IMR-90 (cell line): Measurements from ENCODE around the gene CMTM6. TPM values are rescaled to one million over a fixed set of nuclear protein-coding genes. Genes with fewer than 3 reads are reported as not detected.
A peak's percentile ranks its signal among the peaks of the same experiment; 100 is the strongest.

Experiments used
- ATAC-seq: fragments of 200-7000 bp; cut with Tn5 transposase; 2 replicates; pipeline ENCODE4 v1.9.1; 2020; ENCODE audit warnings: low read depth, mild to moderate bottlenecking, moderate library complexity
- BruUV-seq: library from RNA; stranded (reverse); fragments of 400-500 nt; replicated peaks from 2 replicates; lab custom pipeline; 2021; lab: Mats Ljungman, UMichigan
- CTCF ChIA-PET: fragments of 300-600 bp; formaldehyde crosslinking; extraction: SDS; loops from one replicate; lab custom pipeline; 2021; ENCODE audit warnings: antibody characterized with exemption; lab: Yijun Ruan, JAX
- POLR2A ChIA-PET: fragments of 300-600 bp; sonication (Branson Sonifier 250); formaldehyde crosslinking; loops from one replicate; lab custom pipeline; 2022; ENCODE audit warnings: antibody characterized with exemption; ENCODE audit not compliant: unreplicated experiment; lab: Charles Lee
- DNase-seq: peaks from one replicate; pipeline ENCODE4 v3.0.0; 2013
- H2AFZ ChIP-seq: replicated peaks from 2 replicates; pipeline ENCODE3; 2013; ENCODE audit warnings: low read length, mild to moderate bottlenecking; ENCODE audit not compliant: poor library complexity
- H2AK5ac ChIP-seq: 2 replicates; pipeline ENCODE4 v1.6.1; 2013; ENCODE audit warnings: low read depth, low read length, inconsistent platforms
- H2AK9ac ChIP-seq: replicated peaks from 2 replicates; pipeline ENCODE3; 2013; ENCODE audit warnings: mild to moderate bottlenecking, low read depth, low read length, moderate library complexity; ENCODE audit not compliant: poor library complexity
- H2BK120ac ChIP-seq: 2 replicates; pipeline ENCODE4 v1.6.1; 2013; ENCODE audit warnings: low read depth, low read length, inconsistent platforms
- H2BK15ac ChIP-seq: 3 replicates; pipeline ENCODE4 v1.6.1; 2013; ENCODE audit warnings: low read depth, low read length, inconsistent platforms
- H2BK20ac ChIP-seq: 2 replicates; pipeline ENCODE4 v1.6.1; 2013; ENCODE audit warnings: low read depth, mild to moderate bottlenecking, inconsistent platforms, low read length, moderate library complexity
- H2BK5ac ChIP-seq: 2 replicates; pipeline ENCODE4 v1.6.1; 2013; ENCODE audit warnings: mild to moderate bottlenecking, low read depth, low read length, inconsistent platforms; ENCODE audit not compliant: poor library complexity, severe bottlenecking
- H3K14ac ChIP-seq: replicated peaks from 2 replicates; pipeline ENCODE4 v1.6.1; 2013; ENCODE audit warnings: low read depth, low read length, inconsistent platforms
- H3K18ac ChIP-seq: 2 replicates; pipeline ENCODE4 v1.6.1; 2013; ENCODE audit warnings: low read depth, low read length, control low read depth
- H3K23ac ChIP-seq: 2 replicates; pipeline ENCODE4 v1.6.1; 2013; ENCODE audit warnings: low read depth, low read length, inconsistent platforms
- H3K27ac ChIP-seq: 2 replicates; pipeline ENCODE4 v1.5.1; 2013; ENCODE audit warnings: mild to moderate bottlenecking, control low read depth, low read length; ENCODE audit not compliant: insufficient read depth
- H3K27me3 ChIP-seq: 2 replicates; pipeline ENCODE4 v1.6.1; 2013; ENCODE audit warnings: low read length; ENCODE audit not compliant: control insufficient read depth, insufficient read depth
- H3K36me3 ChIP-seq: 2 replicates; pipeline ENCODE4 v1.6.1; 2013; ENCODE audit warnings: low read length, mixed read lengths; ENCODE audit not compliant: control insufficient read depth, insufficient read depth
- H3K4ac ChIP-seq: 2 replicates; pipeline ENCODE4 v1.6.1; 2013; ENCODE audit warnings: low read depth, low read length, inconsistent platforms
- H3K4me1 ChIP-seq: 2 replicates; pipeline ENCODE4 v1.6.1; 2013; ENCODE audit warnings: low read length, mixed read lengths; ENCODE audit not compliant: control insufficient read depth, insufficient read depth
- H3K4me2 ChIP-seq: 2 replicates; pipeline ENCODE4 v1.6.1; 2013; ENCODE audit warnings: low read depth, mild to moderate bottlenecking, control low read depth, low read length, moderate library complexity
- H3K4me3 ChIP-seq: 2 replicates; pipeline ENCODE4 v1.5.1; 2013; ENCODE audit warnings: low read depth, mild to moderate bottlenecking, control low read depth, low read length, moderate library complexity; ENCODE audit not compliant: insufficient read depth
- H3K56ac ChIP-seq: 2 replicates; pipeline ENCODE4 v1.6.1; 2013; ENCODE audit warnings: low read length, inconsistent platforms; ENCODE audit not compliant: insufficient read depth; ENCODE audit errors: extremely low read depth
- H3K79me1 ChIP-seq, 2 experiments: 2 replicates each; pipeline ENCODE4 v1.6.1; 2013; ENCODE audit warnings: low read length in 2 of 2, inconsistent platforms in 1 of 2, low read depth in 1 of 2
- H3K9ac ChIP-seq: 2 replicates; pipeline ENCODE4 v1.6.1; 2013; ENCODE audit warnings: low read depth, low read length, control low read depth
- H3K9me1 ChIP-seq: 2 replicates; pipeline ENCODE4 v1.6.1; 2013; ENCODE audit warnings: low read length, inconsistent platforms; ENCODE audit not compliant: insufficient read depth
- H3K9me3 ChIP-seq: 2 replicates; pipeline ENCODE4 v1.6.1; 2013; ENCODE audit warnings: low read length; ENCODE audit not compliant: control insufficient read depth, insufficient read depth
- H4K20me1 ChIP-seq: 2 replicates; pipeline ENCODE4 v1.6.1; 2013; ENCODE audit warnings: low read length, inconsistent platforms; ENCODE audit not compliant: insufficient read depth
- H4K5ac ChIP-seq: 2 replicates; pipeline ENCODE4 v1.6.1; 2013; ENCODE audit warnings: mild to moderate bottlenecking, low read depth, low read length, control low read depth
- H4K8ac ChIP-seq, 2 experiments: 2 replicates each; pipeline ENCODE4 v1.6.1; 2013; ENCODE audit warnings: low read depth in 2 of 2, low read length in 2 of 2, control low read depth in 1 of 2, inconsistent platforms in 1 of 2
- H4K91ac ChIP-seq: 2 replicates; pipeline ENCODE4 v1.6.1; 2013; ENCODE audit warnings: low read depth, low read length, inconsistent platforms; ENCODE audit not compliant: insufficient read depth
- BHLHE40 ChIP-seq: fragments of 150-350 bp; IDR thresholded peaks from 2 replicates; pipeline ENCODE4 v1.6.1; 2016; ENCODE audit warnings: mild to moderate bottlenecking, low read depth, low read length
- CEBPB ChIP-seq: IDR thresholded peaks from 2 replicates; pipeline ENCODE4 v1.6.1; 2012; ENCODE audit warnings: low read depth, low read length, improper control_type of control experiment
- CHD1 ChIP-seq: IDR thresholded peaks from 2 replicates; pipeline ENCODE4 v1.6.1; 2012; ENCODE audit warnings: low read depth, low read length, improper control_type of control experiment
- MAFK ChIP-seq: IDR thresholded peaks from 2 replicates; pipeline ENCODE4 v1.6.1; 2012; ENCODE audit warnings: low read depth, low read length, improper control_type of control experiment
- MXI1 ChIP-seq: IDR thresholded peaks from 2 replicates; pipeline ENCODE4 v1.6.1; 2012; ENCODE audit warnings: low read depth, mild to moderate bottlenecking, low read length, moderate library complexity, borderline replicate concordance
- RAD21 ChIP-seq: IDR thresholded peaks from 2 replicates; pipeline ENCODE4 v1.6.1; 2012; ENCODE audit warnings: low read length, improper control_type of control experiment
- RCOR1 ChIP-seq: IDR thresholded peaks from 2 replicates; pipeline ENCODE4 v1.6.1; 2012; ENCODE audit warnings: mild to moderate bottlenecking, low read length, improper control_type of control experiment; ENCODE audit not compliant: insufficient replicate concordance
- RFX5 ChIP-seq: IDR thresholded peaks from 2 replicates; pipeline ENCODE4 v1.8.0; 2012; ENCODE audit warnings: low read depth, mild to moderate bottlenecking, low read length, moderate library complexity
- SMC3 ChIP-seq: fragments of 150-350 bp; IDR thresholded peaks from 2 replicates; pipeline ENCODE4 v1.6.1; 2016; ENCODE audit warnings: low read depth, mild to moderate bottlenecking, antibody characterized with exemption, low read length, moderate library complexity
- USF2 ChIP-seq: fragments of 150-350 bp; IDR thresholded peaks from 2 replicates; pipeline ENCODE4 v1.6.1; 2017; ENCODE audit warnings: mild to moderate bottlenecking, antibody characterized with exemption, low read length, low read depth
- WGBS, 2 experiments: methylation state at CpG; one replicate each; pipeline versions ENCODE4 v1.1.5 to v1.1.7; 2013; ENCODE audit warnings: missing lambda C conversion rate in 2 of 2; ENCODE audit not compliant: insufficient read length in 1 of 2; ENCODE audit errors: extremely low coverage in 2 of 2; 5-methylcytosine and 5-hydroxymethylcytosine counted together
- dilution Hi-C: fragments of 300-500 bp; cut with HindIII; formaldehyde crosslinking; loops from one replicate; pipeline ENCODE4 v1.14.3; 2018; ENCODE audit warnings: low sequenced_read_pairs; ENCODE audit not compliant: unreplicated experiment
- in situ Hi-C: fragments of 300-500 bp; cut with MboI; formaldehyde crosslinking; loops from 3 replicates; pipeline ENCODE4 v1.14.3; 2019; ENCODE audit warnings: low sequenced_read_pairs, inconsistent platforms, mixed read lengths
- intact Hi-C: fragments of 100-400 bp; cut with micrococcal nuclease; formaldehyde crosslinking; loops from 2 replicates; pipeline ENCODE4 v1.10.0; 2022
- polyA plus RNA-seq, 3 experiments: library from polyadenylated mRNA; depleted of rRNA; stranded (reverse); fragments of >200 nt; gene quantifications; 2 replicates each; pipeline ENCODE4 v1.2.3, GENCODE V29; 2012; ENCODE audit warnings: low replicate concordance in 1 of 3
- total RNA-seq: library from RNA; depleted of rRNA; stranded (reverse); fragments of >200 nt; gene quantifications from 2 replicates; pipeline ENCODE4 v1.2.3, GENCODE V29; 2012
- TF ChIP-seq, protein P1 (sequence below): fragments of 150-350 bp; IDR thresholded peaks from 2 replicates; pipeline ENCODE4 v1.6.1; 2016; ENCODE audit warnings: low read depth, mild to moderate bottlenecking, low read length, moderate library complexity, borderline replicate concordance
- TF ChIP-seq, protein P2 (sequence below): conservative IDR thresholded peaks from 2 replicates; pipeline ENCODE4 v1.5.1; 2012; ENCODE audit warnings: mild to moderate bottlenecking, low read depth, low read length, improper control_type of control experiment

CMTM6 gene
- total and polyA plus RNA-seq, 2 of the 4 experiments (the other 2 are of a cell fraction), result 29.4 to 36.6 TPM

DNA sequence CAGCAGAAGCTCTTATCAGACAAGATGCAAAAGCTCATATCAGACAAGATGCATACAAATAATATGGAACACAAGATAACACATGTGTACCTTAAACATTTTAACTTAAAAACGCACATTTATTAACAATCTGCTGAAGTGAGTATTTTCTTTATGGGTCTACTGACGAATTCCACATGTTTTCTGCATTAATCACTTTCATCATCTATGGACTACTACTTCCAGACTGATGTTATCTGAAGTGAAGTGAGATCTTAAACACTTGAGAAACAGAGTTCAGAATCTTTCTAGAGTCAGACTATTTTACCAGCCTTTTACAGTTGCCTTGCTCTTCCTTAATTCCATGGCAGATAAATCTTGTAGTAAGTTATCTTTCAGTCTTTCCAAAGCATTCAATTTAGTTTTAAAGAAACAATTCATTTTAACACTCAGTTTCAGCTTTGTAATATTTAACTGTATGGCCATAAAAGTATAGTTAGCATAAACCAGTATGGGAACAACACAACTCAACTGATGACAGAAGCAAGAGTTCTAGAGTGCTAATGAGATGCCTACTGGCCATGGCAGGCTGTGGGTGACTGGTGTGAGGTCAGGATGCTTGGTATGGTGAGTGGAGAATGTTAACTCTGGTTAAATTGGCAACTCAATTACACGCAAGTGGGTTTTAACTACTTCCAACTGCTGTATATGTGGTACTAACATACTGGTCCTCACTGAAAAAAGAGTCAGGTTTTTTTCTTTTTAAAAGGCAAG, 9.8 kb downstream of the CMTM6 start:
- Histone ChIP-seq H3K4me1 (peaks cover 9% of the 10 kb centered on the region), H2BK15ac (no peak overlapping the region), H2BK120ac (no peak overlapping the region), H2BK5ac (no peak overlapping the region), H3K9me1 (peaks cover 15% of the 10 kb centered on the region), H3K79me1 (peaks cover 35 to 53% of the 10 kb centered on the region in 2 experiments), H3K18ac (peak overlapping the region; percentile 34; the same call in 1 of the 2 replicates), H4K91ac (no peak overlapping the region), H4K8ac (no peak overlapping the region), H4K20me1 (peaks cover 30% of the 10 kb centered on the region), H3K14ac (peak overlapping the region; percentile 54; the same call in 1 of the 2 replicates), H3K27ac (no peak overlapping the region), H3K56ac (no peak overlapping the region), H4K5ac (no peak overlapping the region), H3K23ac (0 out of 2 replicates have a peak overlapping the region, but pooled peaks have one; percentile 45), H2AFZ (no peak overlapping the region), H3K4me2 (peak overlapping the region; percentile 38; the same call in 1 of the 2 replicates), H3K27me3 (no peaks in the 10 kb centered on the region), H3K9ac (no peak overlapping the region), H3K4ac (no peak overlapping the region; the same call in 1 of the 2 replicates), H3K36me3 (0 out of 2 replicates have a peak, but pooled peaks cover 3% of the 10 kb centered on the region), H3K9me3 (no peaks in the 10 kb centered on the region), H2AK9ac (no peak overlapping the region), H3K4me3 (no peak overlapping the region), H2AK5ac (no peak overlapping the region), H2BK20ac (no peak overlapping the region)
- DNase-seq (peak; percentile 46), ATAC-seq (peak; percentile 59)
- intact Hi-C loops, result loop anchor here (1.0 kb wide), 1 partner anchor 8 kb away; no protein-coding TSS in a partner anchor
- TF ChIP-seq BHLHE40, result no peak
- TF ChIP-seq, protein P1, sequence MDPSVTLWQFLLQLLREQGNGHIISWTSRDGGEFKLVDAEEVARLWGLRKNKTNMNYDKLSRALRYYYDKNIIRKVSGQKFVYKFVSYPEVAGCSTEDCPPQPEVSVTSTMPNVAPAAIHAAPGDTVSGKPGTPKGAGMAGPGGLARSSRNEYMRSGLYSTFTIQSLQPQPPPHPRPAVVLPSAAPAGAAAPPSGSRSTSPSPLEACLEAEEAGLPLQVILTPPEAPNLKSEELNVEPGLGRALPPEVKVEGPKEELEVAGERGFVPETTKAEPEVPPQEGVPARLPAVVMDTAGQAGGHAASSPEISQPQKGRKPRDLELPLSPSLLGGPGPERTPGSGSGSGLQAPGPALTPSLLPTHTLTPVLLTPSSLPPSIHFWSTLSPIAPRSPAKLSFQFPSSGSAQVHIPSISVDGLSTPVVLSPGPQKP, result no peak
- TF ChIP-seq MAFK, result no peak
- no peak for TF ChIP-seq SMC3
- TF ChIP-seq, protein P2, sequence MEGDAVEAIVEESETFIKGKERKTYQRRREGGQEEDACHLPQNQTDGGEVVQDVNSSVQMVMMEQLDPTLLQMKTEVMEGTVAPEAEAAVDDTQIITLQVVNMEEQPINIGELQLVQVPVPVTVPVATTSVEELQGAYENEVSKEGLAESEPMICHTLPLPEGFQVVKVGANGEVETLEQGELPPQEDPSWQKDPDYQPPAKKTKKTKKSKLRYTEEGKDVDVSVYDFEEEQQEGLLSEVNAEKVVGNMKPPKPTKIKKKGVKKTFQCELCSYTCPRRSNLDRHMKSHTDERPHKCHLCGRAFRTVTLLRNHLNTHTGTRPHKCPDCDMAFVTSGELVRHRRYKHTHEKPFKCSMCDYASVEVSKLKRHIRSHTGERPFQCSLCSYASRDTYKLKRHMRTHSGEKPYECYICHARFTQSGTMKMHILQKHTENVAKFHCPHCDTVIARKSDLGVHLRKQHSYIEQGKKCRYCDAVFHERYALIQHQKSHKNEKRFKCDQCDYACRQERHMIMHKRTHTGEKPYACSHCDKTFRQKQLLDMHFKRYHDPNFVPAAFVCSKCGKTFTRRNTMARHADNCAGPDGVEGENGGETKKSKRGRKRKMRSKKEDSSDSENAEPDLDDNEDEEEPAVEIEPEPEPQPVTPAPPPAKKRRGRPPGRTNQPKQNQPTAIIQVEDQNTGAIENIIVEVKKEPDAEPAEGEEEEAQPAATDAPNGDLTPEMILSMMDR, result no peak
- TF ChIP-seq MXI1, result no peak
- TF ChIP-seq RCOR1, result no peak
- TF ChIP-seq CEBPB, result no peak
- TF ChIP-seq RAD21, result no peak
- TF ChIP-seq USF2, result no peak
- no peak for TF ChIP-seq CHD1
- TF ChIP-seq RFX5, result no peak
- ChIA-PET POLR2A (no interaction called here), CTCF (interaction anchor here (1.7 kb wide), 1 partner anchor 9 kb away, joined by 5 read pairs; no protein-coding TSS in a partner anchor)
- in situ Hi-C loops, result no loop called here
- WGBS, 2 experiments, result no CpG with 5 or more reads among the region's 3 CpGs
- no TSS peak for BruUV-seq
- dilution Hi-C loops, result no loop called here
